ENCODE results near the gene LY86.

The LY86 gene

DNA sequence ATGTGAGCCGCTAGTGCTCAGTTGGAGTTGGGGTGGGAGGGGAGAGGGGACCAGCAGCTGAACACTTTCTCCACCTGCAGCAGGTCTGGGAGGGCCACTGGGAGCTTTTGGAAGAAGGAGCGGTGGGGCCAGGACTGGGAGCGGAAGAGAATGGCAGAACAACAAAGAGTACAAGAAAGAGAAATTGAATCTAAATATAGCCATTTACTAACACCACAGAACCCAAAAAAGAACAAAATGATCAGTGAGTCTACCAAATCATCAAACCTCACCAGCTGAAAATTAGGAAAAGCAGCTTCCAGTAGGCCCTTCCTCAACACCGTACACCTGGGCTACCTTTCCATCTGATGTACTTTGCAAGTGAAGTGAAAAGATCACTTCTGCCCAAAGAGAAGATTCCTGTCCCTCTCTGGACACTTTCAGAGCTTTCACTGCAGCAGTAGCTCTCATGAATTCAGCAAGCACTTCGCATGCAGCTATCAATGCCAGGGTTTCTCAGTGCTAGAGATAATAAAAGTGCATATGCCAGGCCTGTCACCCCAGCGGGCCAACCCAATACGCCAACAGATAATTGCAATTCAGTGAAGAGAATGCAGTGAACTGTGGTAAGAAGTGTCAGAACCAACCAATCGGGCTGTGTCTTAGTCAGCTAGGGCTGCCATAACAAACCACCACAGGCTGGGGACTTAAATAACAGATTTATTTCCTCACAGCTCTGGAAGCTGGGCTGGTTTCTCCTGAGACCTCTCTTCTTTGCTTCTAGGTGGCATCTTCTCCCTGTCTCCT lies 597 bp downstream of the LY86 start:
- H3K4me3 ChIP-seq (ENCODE audit: control insufficient read depth in 1 of 7, extremely low read depth in 1 of 7, insufficient read depth in 4 of 7, low read depth in 2 of 7, low read length in 6 of 7) = peak overlapping the region in 1 of 7 experiments; percentile 9
- no peak overlapping the region for H3K27ac ChIP-seq (ENCODE audit: insufficient read depth in 1 of 2, low read depth in 1 of 2, low read length in 2 of 2, poor library complexity in 1 of 2, severe bottlenecking in 2 of 2)
- WGBS (ENCODE audit: insufficient coverage) = 90% methylated on average over 6 of the region's 8 CpGs
- H3K9me3 ChIP-seq (ENCODE audit: control extremely low read depth in 1 of 5, control insufficient read depth in 4 of 5, insufficient read depth in 2 of 5, low read depth in 1 of 5, low read length in 4 of 5) = no peaks in the 10 kb centered on the region
- H3K4me1 ChIP-seq (ENCODE audit: control extremely low read depth in 1 of 4, control insufficient read depth in 4 of 4, insufficient read depth in 4 of 4, low read length in 3 of 4) = peaks cover 14 to 88% (median 48%) of the 10 kb centered on the region in 4 experiments
- ChIA-PET POLR2A (interaction anchor here (0.6 kb wide), 1 partner anchor 146 kb away, joined by 3 read pairs; no protein-coding TSS in a partner anchor), CTCF (no interaction called here)
- H3K36me3 ChIP-seq (ENCODE audit: control insufficient read depth in 4 of 4, insufficient read depth in 4 of 4, low read length in 3 of 4) = no peaks in the 10 kb centered on the region
- H3K27me3 ChIP-seq (replicated peaks in 2 of 5; ENCODE audit: control insufficient read depth in 4 of 5, insufficient read depth in 5 of 5, low read length in 4 of 5) = no peaks in the 10 kb centered on the region
- peak in 1 of 3 donors; percentile 16 for DNase-seq

- no peak overlapping the region for H3K27ac ChIP-seq (ENCODE audit: insufficient read depth in 1 of 2, low read depth in 1 of 2, low read length in 2 of 2, poor library complexity in 1 of 2, severe bottlenecking in 2 of 2)
- no peaks in the 10 kb centered on the region for H3K36me3 ChIP-seq (ENCODE audit: control insufficient read depth in 4 of 4, insufficient read depth in 4 of 4, low read length in 3 of 4)
- H3K4me3 ChIP-seq (ENCODE audit: control insufficient read depth in 1 of 7, extremely low read depth in 1 of 7, insufficient read depth in 4 of 7, low read depth in 2 of 7, low read length in 6 of 7) = no peak overlapping the region
- POLR2A ChIA-PET = no interaction called here
- H3K4me1 ChIP-seq (ENCODE audit: control extremely low read depth in 1 of 4, control insufficient read depth in 4 of 4, insufficient read depth in 4 of 4, low read length in 3 of 4) = peaks cover 17 to 93% (median 57%) of the 10 kb centered on the region in 4 experiments
- WGBS (ENCODE audit: insufficient coverage) = 33% methylated on average over 2 of the region's 2 CpGs
- H3K27me3 ChIP-seq (replicated peaks in 2 of 5; ENCODE audit: control insufficient read depth in 4 of 5, insufficient read depth in 5 of 5, low read length in 4 of 5) = no peaks in the 10 kb centered on the region
- H3K9me3 ChIP-seq (ENCODE audit: control extremely low read depth in 1 of 5, control insufficient read depth in 4 of 5, insufficient read depth in 2 of 5, low read depth in 1 of 5, low read length in 4 of 5) = no peaks in the 10 kb centered on the region
- CTCF ChIA-PET = interaction anchor here (1.0 kb wide), 1 partner anchor 134 kb away, joined by 5 read pairs; no protein-coding TSS in a partner anchor
- peak in 2 of 3 donors; percentile 46 to 54 for DNase-seq
These were observed 2.0 kb downstream of the LY86 start for GRCh38 chr6:6590530-6590929.

DNA sequence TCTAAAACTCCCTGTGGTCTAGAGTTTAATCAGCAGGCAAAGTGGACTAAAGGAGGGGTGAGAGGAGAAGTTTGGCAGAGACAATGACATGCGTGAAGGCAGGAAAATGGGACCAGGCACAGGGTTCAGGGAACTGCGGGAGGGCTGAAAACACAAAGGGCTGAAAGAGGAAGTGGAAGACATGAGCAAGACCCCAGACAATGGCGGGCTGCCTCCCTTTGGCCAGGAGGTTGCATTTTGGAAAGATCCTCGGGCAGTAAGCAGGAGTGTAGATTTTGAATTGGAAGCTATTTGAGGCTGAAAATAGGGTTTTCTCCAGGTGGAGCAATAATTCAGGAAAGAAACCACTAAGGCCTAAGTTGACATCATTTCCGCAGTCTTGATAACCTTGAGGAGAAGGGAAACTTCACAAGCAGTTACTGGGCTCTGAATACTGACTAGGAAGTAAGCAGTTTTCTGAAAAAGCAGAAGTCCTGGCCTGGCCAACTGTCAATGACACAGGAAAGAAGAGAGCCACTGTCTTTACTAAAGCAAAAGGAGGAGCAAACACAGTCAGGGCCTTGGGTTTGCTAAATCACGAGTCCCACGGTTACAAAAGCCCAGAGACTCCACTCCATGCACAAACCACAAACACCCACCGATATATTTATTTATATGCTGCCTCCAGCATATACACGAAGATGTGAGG lies 3.4 kb downstream of the LY86 start:
- ChIA-PET POLR2A (no interaction called here), CTCF (no interaction called here)
- H3K36me3 ChIP-seq (ENCODE audit: control insufficient read depth in 4 of 4, insufficient read depth in 4 of 4, low read length in 3 of 4) = no peaks in the 10 kb centered on the region
- 21% methylated on average over 5 of the region's 9 CpGs for WGBS (ENCODE audit: insufficient coverage)
- peak overlapping the region in 1 of 2 experiments; percentile 71 for H3K27ac ChIP-seq (ENCODE audit: insufficient read depth in 1 of 2, low read depth in 1 of 2, low read length in 2 of 2, poor library complexity in 1 of 2, severe bottlenecking in 2 of 2)
- H3K27me3 ChIP-seq (replicated peaks in 2 of 5; ENCODE audit: control insufficient read depth in 4 of 5, insufficient read depth in 5 of 5, low read length in 4 of 5) = no peaks in the 10 kb centered on the region
- H3K4me3 ChIP-seq (ENCODE audit: control insufficient read depth in 1 of 7, extremely low read depth in 1 of 7, insufficient read depth in 4 of 7, low read depth in 2 of 7, low read length in 6 of 7) = peak overlapping the region in 1 of 7 experiments; percentile 14
- DNase-seq = peak; percentile 77 to 96 (median 95)
- peaks cover 29 to 97% (median 68%) of the 10 kb centered on the region in 4 experiments for H3K4me1 ChIP-seq (ENCODE audit: control extremely low read depth in 1 of 4, control insufficient read depth in 4 of 4, insufficient read depth in 4 of 4, low read length in 3 of 4)
- H3K9me3 ChIP-seq (ENCODE audit: control extremely low read depth in 1 of 5, control insufficient read depth in 4 of 5, insufficient read depth in 2 of 5, low read depth in 1 of 5, low read length in 4 of 5) = no peaks in the 10 kb centered on the region

- ChIA-PET POLR2A (no interaction called here), CTCF (interaction anchor here (0.6 kb wide), 1 partner anchor 62 kb away, joined by 3 read pairs; no protein-coding TSS in a partner anchor)
- H3K27me3 ChIP-seq (replicated peaks in 2 of 5; ENCODE audit: control insufficient read depth in 4 of 5, insufficient read depth in 5 of 5, low read length in 4 of 5) = no peaks in the 10 kb centered on the region
- 100% methylated on average over 1 of the region's 1 CpG for WGBS (ENCODE audit: insufficient coverage)
- H3K4me3 ChIP-seq (ENCODE audit: control insufficient read depth in 1 of 7, extremely low read depth in 1 of 7, insufficient read depth in 4 of 7, low read depth in 2 of 7, low read length in 6 of 7) = peak overlapping the region in 1 of 7 experiments; percentile 24
- DNase-seq = peak in 1 of 3 donors; percentile 16
- H3K27ac ChIP-seq (ENCODE audit: insufficient read depth in 1 of 2, low read depth in 1 of 2, low read length in 2 of 2, poor library complexity in 1 of 2, severe bottlenecking in 2 of 2) = peak overlapping the region; percentile 4 to 71
- peaks cover 28 to 97% (median 68%) of the 10 kb centered on the region in 4 experiments for H3K4me1 ChIP-seq (ENCODE audit: control extremely low read depth in 1 of 4, control insufficient read depth in 4 of 4, insufficient read depth in 4 of 4, low read length in 3 of 4)
- H3K9me3 ChIP-seq (ENCODE audit: control extremely low read depth in 1 of 5, control insufficient read depth in 4 of 5, insufficient read depth in 2 of 5, low read depth in 1 of 5, low read length in 4 of 5) = no peaks in the 10 kb centered on the region
- no peaks in the 10 kb centered on the region for H3K36me3 ChIP-seq (ENCODE audit: control insufficient read depth in 4 of 4, insufficient read depth in 4 of 4, low read length in 3 of 4)
These were observed 4.4 kb downstream of the LY86 start for GRCh38 chr6:6592826-6593475.

DNA sequence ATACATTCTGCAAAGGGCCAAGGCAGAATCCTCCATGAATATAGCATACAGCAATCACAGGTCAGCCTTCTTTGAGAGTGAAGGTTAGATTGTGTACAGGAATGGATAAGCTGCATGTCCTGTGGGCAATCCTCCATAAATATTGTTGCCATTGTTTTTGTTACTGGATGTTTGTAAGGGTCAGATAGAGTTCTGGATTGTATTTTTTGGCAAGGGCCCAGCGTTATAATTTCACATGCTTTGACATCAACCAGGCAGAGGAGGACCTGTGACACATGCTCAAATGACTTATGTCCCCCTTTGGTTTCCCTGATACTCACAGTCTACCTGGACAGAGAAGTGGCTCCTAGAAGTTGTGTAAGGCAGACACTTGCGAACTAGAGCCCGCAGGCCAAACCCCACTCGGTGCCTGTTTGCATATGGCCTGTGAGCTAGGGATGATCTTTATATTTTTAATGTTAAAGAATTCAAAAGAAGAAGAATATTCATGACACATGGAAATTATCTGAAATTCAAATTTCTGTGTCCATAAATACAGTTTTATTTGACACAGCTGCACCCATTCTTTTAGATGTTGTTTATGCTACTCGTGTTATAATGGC lies 5.4 kb downstream of the LY86 start:
- ChIA-PET CTCF (no interaction called here), POLR2A (no interaction called here)
- Histone ChIP-seq H3K36me3 (ENCODE audit: control insufficient read depth in 4 of 4, insufficient read depth in 4 of 4, low read length in 3 of 4) (no peaks in the 10 kb centered on the region), H3K4me1 (ENCODE audit: control extremely low read depth in 1 of 4, control insufficient read depth in 4 of 4, insufficient read depth in 4 of 4, low read length in 3 of 4) (peaks cover 28 to 92% (median 61%) of the 10 kb centered on the region in 4 experiments), H3K27me3 (replicated peaks in 2 of 5; ENCODE audit: control insufficient read depth in 4 of 5, insufficient read depth in 5 of 5, low read length in 4 of 5) (no peaks in the 10 kb centered on the region), H3K4me3 (ENCODE audit: control insufficient read depth in 1 of 7, extremely low read depth in 1 of 7, insufficient read depth in 4 of 7, low read depth in 2 of 7, low read length in 6 of 7) (no peak overlapping the region), H3K9me3 (ENCODE audit: control extremely low read depth in 1 of 5, control insufficient read depth in 4 of 5, insufficient read depth in 2 of 5, low read depth in 1 of 5, low read length in 4 of 5) (no peaks in the 10 kb centered on the region), H3K27ac (ENCODE audit: insufficient read depth in 1 of 2, low read depth in 1 of 2, low read length in 2 of 2, poor library complexity in 1 of 2, severe bottlenecking in 2 of 2) (no peak overlapping the region)
- 0% methylated on average over 1 of the region's 5 CpGs for WGBS (ENCODE audit: insufficient coverage)
- no peak for DNase-seq

DNA sequence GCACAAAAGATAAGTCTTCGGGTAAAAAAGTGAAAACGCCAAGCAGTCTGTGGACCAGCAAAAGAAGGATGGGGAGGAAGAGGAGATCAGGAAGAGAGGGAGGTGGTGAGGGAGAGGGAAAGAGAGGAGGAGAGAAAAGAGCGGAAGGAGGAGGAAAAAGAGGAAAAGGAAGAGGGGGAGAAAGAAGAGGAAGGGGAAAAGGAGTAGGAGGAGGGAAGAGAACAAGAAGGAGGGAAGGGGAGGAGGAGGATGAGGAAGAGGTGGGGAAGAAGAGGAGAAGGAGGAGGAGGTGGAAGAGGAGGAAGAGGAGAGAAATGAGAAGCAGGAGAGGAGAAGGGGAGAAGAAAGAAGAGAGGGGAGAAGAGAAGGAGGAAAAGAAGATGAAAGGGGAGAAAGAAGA lies 6.5 kb downstream of the LY86 start:
- Histone ChIP-seq H3K27me3 (replicated peaks in 2 of 5; ENCODE audit: control insufficient read depth in 4 of 5, insufficient read depth in 5 of 5, low read length in 4 of 5) (no peaks in the 10 kb centered on the region), H3K9me3 (ENCODE audit: control extremely low read depth in 1 of 5, control insufficient read depth in 4 of 5, insufficient read depth in 2 of 5, low read depth in 1 of 5, low read length in 4 of 5) (no peaks in the 10 kb centered on the region), H3K36me3 (ENCODE audit: control insufficient read depth in 4 of 4, insufficient read depth in 4 of 4, low read length in 3 of 4) (no peaks in the 10 kb centered on the region), H3K4me1 (ENCODE audit: control extremely low read depth in 1 of 4, control insufficient read depth in 4 of 4, insufficient read depth in 4 of 4, low read length in 3 of 4) (peaks cover 28 to 95% (median 61%) of the 10 kb centered on the region in 4 experiments), H3K4me3 (ENCODE audit: control insufficient read depth in 1 of 7, extremely low read depth in 1 of 7, insufficient read depth in 4 of 7, low read depth in 2 of 7, low read length in 6 of 7) (no peak overlapping the region), H3K27ac (ENCODE audit: insufficient read depth in 1 of 2, low read depth in 1 of 2, low read length in 2 of 2, poor library complexity in 1 of 2, severe bottlenecking in 2 of 2) (no peak overlapping the region)
- WGBS (ENCODE audit: insufficient coverage) = 98% methylated on average over 3 of the region's 3 CpGs
- ChIA-PET POLR2A (no interaction called here), CTCF (no interaction called here)
- no peak for DNase-seq

Data from common myeloid progenitor, CD34-positive (primary cell).